Hepatocyte (in vitro differentiated cells): Measurements from ENCODE around the gene AGFG1.

Experiments
- CTCF ChIP-seq: fragments of 200-600 bp; sonication (generic); IDR thresholded peaks from 2 replicates; pipeline ENCODE4 v1.5.1; 2016; ENCODE audit warnings: antibody characterized with exemption, mild to moderate bottlenecking; ENCODE audit not compliant: poor library complexity
- EZH2 ChIP-seq: fragments of 200-600 bp; sonication (generic); IDR thresholded peaks from 2 replicates; pipeline ENCODE4 v1.6.1; 2016; ENCODE audit warnings: antibody characterized with exemption, mild to moderate bottlenecking, borderline replicate concordance
- EZH2phosphoT487 ChIP-seq: fragments of 200-600 bp; sonication (generic); IDR thresholded peaks from one replicate; pipeline ENCODE4 v1.6.1; 2018; ENCODE audit warnings: antibody characterized with exemption, mild to moderate bottlenecking, low read depth, moderate library complexity; ENCODE audit not compliant: unreplicated experiment, severe bottlenecking

GRCh38 chr2:227436436-227437174, 35.4 kb upstream of the AGFG1 start:
- TF ChIP-seq EZH2phosphoT487 = no peak
- TF ChIP-seq CTCF = no peak
- TF ChIP-seq EZH2 = no peak
